GM21367 (cell line): ENCODE results near the gene KCNJ16.

Experiments used
- ATAC-seq: cut with Tn5 transposase; IDR thresholded peaks from one replicate; pipeline ENCODE4 v1.9.1; 2021; ENCODE audit not compliant: unreplicated experiment

Gene KCNJ16

DNA sequence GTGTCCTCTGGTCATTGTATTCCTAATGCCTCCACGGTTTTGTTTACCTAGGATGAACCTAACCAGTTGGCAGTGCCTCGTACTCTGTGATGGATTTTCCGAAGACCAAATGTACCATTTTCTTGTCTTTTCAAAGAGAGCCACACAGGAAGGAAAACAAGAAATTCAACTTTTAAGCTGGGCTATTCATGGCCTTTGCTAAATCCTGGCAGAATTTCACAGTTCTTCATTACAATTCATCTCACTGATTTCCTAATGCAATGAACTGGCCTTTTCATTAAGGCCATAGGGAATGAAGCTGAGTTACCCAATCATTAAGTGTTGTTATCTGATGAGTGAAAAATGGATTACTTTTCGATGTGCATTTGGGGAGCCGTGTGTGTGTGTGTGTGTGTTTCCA lies 7.9 kb upstream of the KCNJ16 start:
- ATAC-seq, result no peak

DNA sequence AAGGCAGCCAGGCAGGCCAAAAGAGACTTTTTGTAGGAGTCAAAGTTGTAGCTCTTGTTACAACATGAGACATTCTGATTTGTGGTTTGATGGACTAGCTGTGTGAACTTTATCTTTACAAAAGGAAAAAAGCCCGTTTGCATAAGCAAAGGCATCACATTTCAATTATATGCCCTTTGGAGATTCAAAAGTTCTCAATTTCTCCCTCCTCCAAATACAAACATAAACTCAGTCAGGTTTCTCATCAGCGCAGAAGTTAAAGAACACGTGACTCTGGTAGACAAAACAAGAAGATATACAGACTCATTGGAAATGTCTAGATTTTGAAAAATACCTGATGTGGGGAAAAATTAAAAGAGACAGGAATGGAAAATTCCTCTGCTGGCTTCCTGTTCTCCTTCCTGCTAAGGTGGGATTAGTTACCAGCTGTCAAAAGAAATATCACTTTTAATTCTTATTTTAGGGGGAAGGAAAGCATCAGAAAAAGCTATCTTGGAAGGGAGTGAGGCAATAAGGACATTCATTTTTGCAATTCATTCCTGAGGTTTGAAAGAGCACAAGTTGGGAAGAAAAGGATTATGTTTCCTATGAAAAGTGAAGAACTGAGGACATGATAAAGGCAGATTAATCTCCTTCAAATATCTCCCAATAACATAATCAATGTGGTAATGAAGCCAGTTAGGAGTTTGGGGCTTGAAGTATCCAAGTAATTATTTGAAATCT lies 4.6 kb upstream of the KCNJ16 start:
- ATAC-seq, result no peak

- no peak for ATAC-seq
Measured at GRCh38 chr17:70071127-70071526, 3.9 kb upstream of the KCNJ16 start.

- no peak for ATAC-seq
Measured at GRCh38 chr17:70071620-70072019, 3.4 kb upstream of the KCNJ16 start.

- ATAC-seq, result no peak
Measured at GRCh38 chr17:70072546-70073309, 2.3 kb upstream of the KCNJ16 start.

DNA sequence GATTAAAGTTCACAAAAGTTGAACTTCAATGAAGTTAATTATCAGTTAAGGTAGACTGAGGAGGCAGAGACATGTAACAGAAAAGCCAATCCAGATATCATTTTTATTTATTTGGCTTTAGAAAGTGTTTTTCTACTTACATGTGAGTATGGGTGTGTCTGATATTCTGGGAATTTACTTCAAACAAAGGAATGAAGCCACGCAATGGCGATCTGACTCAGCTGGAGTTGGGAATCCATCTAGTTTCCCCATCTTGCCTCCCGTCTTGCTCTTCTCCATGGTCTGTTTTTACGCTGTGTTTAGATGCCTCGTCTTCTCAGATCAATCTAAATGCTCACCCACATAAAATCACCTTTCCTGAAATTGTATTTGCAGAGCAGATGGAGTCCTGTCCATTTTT lies 1.7 kb upstream of the KCNJ16 start:
- no peak for ATAC-seq

- ATAC-seq, result no peak
Measured at GRCh38 chr17:70073799-70074198, 1.2 kb upstream of the KCNJ16 start.

DNA sequence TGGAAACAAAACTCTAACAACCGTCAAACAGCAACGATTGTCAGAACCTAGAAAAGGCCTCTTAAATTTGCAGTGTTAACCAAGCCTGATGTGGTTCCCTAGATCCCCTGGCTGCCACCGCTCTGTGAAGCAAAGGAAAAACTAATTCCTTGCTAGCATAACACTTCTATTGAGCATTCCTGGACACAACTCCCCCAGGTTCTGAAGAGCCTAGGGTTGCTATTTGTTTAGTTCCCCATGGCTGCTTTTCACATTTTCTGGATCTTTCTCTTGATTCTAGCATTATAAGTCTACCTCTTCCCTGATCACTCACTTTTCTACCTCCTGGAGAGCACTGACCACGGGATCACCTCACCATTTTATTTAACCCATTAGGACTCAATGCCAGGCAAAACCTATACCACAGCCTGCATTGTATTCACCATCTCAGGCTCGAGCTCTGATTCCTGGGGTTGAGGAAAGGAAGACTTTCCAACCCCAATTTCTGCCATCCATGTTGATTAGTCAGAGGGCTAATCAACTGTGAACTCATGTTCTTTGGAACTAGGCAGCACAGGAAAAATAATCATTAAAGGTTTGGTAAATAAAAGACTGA lies 692 bp upstream of the KCNJ16 start:
- ATAC-seq, result no peak

- no peak for ATAC-seq
Measured at GRCh38 chr17:70076189-70076588, 1.2 kb downstream of the KCNJ16 start.

- no peak for ATAC-seq
Measured at GRCh38 chr17:70076831-70077230, 1.8 kb downstream of the KCNJ16 start.

- no peak for ATAC-seq
Measured at GRCh38 chr17:70078549-70078948, 3.5 kb downstream of the KCNJ16 start.

DNA sequence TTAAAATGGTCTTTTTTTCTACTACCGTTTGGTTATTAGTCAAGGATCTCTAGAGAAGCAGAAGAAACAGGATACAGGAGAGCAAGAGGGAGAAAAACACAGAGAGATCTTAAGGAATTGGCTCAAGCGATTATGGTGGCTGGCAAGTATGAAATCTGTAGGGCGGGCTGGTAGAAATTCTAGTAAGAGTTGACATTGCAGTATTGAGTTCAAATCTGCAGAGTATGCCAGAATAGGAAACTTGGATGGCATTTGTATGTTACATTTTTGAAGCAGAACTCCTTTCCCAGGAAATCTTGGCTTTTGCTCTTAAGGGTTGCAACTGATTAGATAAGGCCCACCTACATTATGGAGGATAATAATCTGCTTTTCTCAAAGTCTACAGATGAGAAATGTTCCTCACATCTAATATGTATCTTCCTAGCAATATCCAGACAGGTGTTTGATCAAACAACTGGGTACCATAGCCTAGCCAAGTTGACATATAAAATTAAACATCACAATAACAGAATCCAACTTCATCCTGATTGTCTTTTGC lies 4.0 kb downstream of the KCNJ16 start:
- ATAC-seq, result no peak

DNA sequence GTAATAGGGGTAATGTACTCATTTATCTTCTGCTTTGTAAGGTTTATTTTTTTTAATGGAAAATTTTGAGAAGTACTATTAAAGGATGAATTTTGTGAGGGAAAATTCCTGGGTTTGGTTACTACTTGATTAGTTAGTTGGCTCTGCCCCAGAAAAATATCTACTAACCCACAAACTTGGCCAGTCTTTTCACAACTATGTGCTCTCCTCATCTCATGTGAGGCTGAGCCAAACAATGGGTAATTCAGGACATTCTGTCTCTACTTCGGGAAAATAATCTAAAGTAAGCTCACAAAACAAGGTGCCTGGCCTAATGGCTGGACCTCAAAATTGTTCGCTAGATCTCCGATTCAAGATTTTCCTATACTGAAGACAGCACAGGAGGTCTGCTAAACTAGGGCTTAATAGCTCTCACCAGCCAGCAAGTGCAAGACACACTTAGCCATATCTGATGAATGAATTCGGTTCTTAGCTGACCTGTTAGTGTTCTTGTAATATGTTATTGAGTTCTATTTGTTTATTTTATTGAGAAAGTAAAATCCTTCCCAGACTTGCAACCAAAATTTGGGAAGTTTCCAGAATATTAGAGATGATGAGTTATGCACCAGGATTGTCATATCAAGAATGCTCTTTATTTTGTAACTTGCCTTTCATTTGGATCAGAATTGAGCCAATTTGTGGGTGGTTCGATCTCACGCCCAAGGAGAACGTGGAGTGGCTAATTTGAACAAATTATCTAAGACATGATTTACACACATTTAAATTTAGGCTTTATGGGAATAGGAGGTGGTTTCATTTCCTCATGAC lies 5.7 kb downstream of the KCNJ16 start:
- no peak for ATAC-seq

DNA sequence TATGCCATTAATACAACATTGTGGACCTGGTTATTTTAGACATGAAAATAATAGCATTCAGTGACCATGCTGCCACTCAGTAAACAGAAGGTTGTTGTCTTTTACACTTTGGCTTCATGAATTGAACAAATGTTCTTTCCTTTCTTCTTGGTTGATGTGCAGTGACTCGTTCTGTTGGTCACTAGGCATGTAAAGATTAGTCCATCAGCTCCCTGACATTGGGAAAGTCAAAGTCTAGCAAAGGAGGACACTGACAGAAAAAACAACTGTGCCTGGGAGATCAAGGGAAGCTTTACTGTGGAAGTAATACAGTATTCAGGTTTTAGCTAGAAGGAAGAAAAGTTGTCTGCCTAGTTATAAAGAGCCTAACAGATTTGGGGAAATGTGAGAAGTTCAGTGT lies 6.9 kb downstream of the KCNJ16 start:
- no peak for ATAC-seq

GRCh38 chr17:70084476-70084875 lies 9.5 kb downstream of the KCNJ16 start:
- ATAC-seq, result no peak

- no peak for ATAC-seq
Measured at GRCh38 chr17:70086516-70086915, 11.5 kb downstream of the KCNJ16 start.

- ATAC-seq, result no peak
Measured at GRCh38 chr17:70089513-70090148, 14.6 kb downstream of the KCNJ16 start.

DNA sequence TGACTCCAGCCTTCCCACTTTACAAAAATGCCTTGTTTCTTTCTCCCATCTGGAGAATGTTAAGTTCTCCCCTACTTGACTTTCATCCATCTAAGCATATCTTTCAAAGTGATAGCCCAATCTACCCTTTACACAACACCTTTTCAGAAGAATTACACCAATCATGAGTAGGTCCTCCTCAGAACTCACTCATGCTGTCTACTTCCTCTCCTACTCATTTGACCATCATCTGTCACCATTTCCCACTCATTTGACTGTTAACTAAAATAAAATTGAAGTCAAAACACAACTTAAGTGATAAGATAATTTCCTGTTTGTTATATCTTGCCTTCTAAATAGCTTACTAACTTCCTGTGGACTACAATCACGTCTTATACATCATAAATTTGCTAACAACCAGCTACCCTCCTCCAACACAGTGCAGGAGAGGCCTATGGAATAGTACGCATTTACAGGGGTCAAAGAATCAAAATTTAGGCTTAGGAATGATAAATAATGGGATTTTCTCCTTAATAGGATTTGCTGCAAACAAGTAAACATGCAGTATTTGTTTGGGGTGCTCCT lies 16.1 kb downstream of the KCNJ16 start:
- ATAC-seq, result no peak

GRCh38 chr17:70091696-70092095 lies 16.7 kb downstream of the KCNJ16 start:
- ATAC-seq, result no peak

DNA sequence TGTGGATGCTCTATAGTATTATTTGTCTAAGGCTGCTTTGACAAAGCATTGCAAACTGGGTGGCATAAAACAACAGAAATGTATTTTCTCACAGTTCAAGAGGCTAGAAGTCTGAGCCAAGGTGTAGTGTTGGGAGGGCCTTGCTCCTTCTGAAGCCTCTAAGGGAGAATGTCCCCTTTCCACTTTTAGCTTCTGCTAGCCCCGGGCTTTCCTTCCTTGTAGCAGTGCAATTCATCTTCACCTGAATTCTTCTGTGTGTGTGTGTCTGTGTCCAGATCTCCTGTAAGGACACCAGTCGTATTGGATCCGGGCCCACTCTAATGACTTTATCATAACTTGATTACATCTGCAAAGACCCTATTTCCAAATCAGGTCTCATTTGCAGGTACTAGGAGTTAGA lies 18.1 kb downstream of the KCNJ16 start:
- no peak for ATAC-seq
